Measurements from ENCODE around the gene PEX11G.

PEX11G gene

DNA sequence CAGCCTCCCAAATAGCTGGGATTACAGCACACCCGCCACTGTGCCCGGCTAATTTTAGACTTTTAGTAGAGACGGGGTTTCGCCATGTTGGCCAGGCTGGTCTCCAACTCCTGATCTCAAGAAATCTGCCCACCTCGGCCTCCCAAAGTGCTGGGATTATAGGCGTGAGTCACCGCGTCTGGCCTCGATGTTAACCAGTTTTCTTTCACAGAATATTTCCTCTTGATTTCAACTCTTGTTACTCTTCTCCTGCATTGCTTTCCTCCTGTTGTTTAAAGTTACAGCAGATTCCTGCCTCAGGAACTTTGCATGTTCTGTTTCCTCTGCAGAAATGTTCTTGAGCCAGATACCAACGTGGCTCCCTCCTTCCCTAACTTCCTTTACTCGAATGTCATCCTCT lies 3.7 kb upstream of the PEX11G start:
- DNase-seq (ENCODE audit: low spot score): no peak

DNA sequence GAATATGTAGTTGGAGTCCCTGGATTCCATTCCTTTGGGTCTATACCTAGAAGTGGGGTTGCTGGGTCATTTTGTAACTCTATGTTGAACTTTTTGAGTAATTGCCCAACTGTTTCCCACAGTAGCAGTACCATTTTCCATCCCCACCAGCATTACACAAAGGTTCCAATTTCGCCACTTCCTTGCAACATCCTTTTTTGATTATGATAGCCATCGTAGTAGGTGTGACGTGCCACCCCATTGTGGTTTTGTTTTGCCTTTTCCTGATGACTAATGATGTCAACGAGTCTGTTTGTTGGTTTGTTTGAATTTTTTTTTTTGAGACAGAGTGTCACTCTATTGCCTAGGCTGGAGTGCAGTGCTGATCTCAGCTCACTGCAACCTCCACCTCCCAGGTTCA lies 3.3 kb upstream of the PEX11G start:
- no peak for DNase-seq (ENCODE audit: low spot score)

DNA sequence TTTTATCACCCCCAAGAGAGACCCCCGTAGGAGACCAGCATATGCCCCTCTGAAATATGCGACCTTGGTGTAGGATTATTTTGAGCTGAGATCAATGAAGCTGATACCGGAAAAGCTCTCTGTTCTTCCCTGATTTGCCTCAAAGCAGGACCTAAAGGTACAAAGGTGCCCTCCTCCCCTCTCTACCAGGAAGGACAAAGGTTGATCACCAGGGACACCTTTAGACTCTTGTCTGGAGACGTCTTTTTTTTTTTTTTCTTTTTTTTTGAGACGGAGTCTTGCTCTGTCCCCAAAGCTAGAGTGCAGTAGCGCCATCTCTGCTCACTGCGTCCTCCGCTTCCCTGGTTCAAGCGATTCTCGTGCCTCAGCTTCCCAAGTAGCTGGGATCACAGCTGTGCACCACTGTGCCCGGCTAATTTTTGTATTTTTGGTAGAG lies 792 bp upstream of the PEX11G start:
- no peak for DNase-seq (ENCODE audit: low spot score)

DNA sequence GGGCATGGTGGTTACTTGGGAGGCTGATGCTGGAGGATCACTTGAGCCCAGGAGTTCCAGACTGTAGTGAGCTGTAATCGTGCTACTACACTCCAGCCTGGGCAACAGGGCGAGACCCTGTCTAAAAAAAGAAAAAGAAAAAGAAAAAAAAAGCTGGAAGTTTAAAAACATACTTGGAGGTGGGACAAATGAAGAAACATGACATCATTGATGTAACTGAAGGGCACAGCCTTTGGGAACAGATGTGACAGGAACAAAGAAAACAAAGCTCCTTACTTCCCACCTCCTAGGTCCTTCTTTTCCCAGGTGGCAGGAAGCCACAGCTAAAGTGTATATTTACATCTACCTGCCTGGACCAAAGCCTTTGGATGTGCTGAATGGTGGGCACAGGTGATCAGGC lies 1.9 kb downstream of the PEX11G start:
- no peak for DNase-seq (ENCODE audit: low spot score)

DNA sequence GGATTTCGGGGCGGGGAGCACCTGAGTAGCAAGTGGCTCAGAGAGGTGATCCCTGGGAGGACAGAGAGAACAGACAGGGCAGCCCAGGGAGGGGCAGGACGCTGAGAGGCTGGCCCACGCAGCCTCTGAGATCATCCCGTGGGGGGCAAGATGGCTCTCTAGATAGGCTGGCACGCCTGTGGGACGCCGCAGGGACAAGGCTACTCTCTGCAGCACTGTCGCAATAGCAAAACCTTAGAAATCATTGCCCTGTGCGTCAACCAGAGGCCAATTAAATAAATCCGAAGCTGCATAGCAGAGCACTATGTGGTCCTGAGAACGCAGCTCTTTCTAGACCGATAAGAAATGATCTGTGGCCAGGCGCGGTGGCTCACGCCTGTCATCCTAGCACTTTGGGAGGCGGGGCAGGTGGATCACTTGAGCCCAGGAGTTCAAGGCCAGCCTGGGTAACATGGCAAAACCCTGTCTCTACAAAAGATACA lies 5.1 kb downstream of the PEX11G start:
- DNase-seq (ENCODE audit: low spot score): no peak

DNA sequence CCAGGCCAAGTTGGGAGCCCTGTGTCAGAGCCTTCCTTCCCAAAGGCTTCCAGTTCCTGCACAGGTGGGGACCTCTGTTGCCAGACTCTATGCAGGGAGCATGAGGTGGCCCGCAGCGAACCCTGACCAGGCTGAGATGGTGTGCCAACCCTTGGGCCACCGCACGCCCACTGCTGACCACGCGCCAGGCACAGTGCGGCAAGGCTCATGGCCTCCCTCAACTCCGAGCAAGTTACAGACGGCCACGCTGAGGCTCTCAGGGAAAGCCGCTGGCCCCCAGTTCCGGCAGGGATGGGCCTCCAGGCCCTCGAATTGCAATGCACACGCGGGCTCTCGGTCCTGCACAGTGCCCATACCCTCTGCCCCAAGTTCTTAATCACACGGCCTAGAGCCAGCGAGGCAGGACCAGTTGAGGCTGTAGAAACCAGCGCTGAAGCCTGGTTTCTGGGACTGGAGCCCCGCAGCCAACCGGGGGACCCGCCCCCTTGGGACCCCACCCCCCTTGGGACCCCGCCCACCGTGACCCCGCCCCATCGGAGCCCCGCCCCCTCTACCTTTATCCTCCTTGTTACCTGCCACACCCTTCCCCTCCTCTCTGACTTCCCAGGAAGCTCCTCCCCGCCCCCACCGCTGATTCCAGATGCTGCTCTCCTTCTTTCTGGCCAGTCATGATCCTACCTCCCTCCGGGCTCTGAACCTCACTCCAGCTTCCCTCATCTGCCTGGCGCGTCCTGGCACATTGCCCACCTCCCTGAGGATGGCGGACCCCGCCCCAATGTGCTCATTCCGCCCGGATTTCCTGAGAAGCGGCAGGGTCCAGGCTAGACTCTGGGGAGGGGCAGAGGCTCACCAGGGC lies 6.0 kb downstream of the PEX11G start:
- DNase-seq (ENCODE audit: low spot score): no peak

DNA sequence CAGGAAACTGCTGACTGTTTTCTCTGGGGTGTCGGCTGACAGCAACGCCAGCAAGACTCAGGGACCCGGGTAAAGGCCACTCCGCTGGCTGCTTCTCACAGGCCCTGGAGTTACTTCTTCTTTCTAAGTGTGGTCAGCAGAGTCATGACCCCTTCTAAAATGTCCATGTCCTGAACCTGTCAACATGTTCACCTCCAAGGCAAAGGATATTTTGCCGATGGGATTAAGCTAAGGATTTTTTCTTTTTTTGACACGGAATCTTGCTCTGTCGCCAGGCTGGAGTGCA lies 7.9 kb downstream of the PEX11G start:
- DNase-seq (ENCODE audit: low spot score): no peak

DNA sequence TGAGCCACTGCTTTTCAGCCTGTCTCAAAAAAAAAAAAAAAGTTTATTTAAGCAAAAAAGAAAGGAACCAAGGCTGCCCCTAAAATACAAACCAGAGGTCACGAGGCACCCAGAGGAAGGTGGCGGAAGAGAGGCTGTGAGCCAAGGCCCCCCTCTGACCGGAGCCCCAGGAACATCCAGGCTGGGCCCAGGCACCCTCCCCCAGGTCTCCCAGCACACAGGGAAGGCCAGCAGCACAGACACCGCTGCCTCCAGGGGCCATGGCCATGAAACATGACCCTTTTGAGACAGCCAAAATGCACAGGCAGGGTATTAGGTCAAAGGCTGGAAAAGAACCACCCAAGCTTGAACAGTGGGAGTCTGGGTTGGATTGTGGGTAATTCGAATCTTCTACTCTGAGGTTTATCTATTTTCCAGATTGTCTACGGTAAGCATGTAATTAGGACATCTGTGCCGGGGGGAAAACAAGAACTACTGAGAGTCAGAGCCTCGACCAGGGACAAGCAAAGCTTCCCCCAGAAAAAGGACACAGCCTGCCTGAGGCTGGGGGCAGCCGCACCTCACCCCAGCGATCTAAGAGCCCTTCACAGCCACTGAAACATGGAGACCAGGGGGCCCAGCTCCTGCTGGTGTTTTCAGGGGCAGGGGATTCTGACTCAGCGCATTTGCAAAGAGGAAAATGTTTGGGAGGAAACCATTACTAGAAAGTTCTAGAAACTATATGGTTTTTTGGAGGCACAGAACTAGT lies 8.4 kb downstream of the PEX11G start:
- DNase-seq (ENCODE audit: low spot score): no peak

DNA sequence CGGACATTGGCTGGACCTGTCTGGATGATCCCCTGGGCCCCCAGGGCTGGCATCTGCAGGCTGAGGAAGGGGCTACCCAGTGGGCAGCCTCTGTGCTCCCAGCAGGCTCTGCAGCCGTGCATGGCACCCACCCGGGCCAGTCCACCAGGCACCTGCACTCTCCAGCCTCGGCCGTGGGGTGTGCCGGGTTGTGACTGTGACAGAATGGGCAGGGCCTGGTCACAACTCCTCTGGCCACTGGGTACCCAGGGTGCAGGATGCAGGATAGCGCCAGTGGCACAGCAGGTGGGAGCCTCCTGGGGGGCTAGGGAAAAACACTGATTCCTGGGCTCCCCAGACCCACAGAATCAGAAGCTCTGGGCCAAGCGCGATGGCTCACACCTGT lies 10.0 kb downstream of the PEX11G start:
- DNase-seq (ENCODE audit: low spot score): no peak

DNA sequence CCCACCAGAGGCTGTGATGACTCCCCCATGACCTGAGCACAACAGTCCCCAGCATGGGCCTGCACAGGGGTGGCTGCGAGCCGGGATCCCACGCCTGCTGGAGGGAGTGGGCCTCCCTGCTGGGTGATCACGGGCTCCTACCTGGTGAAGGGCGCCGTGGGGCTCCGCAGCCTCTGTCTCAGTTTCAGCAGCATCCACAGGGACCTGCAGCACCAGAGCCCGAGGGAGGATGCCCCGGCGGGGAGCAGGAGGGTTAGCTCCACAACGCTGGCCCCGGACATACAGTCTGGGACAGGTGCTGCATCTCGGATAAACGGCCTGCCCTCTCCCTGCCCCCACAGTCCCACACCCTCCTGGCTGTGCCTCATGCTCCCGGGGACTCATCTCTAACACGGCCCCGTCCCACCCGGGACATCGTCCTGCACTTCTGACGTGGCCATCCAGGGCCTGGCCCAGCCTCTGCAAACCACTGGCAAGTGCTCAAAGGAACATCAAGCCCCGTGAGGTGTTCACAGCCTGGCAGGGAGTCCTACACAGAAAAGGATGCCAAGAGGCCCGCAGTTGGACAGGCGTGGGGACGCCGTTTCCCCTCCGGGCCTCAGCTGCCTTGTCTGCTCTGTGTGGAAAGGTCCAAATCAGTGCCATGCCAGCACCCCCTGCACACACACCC lies 10.5 kb downstream of the PEX11G start:
- no peak for DNase-seq (ENCODE audit: low spot score)

DNA sequence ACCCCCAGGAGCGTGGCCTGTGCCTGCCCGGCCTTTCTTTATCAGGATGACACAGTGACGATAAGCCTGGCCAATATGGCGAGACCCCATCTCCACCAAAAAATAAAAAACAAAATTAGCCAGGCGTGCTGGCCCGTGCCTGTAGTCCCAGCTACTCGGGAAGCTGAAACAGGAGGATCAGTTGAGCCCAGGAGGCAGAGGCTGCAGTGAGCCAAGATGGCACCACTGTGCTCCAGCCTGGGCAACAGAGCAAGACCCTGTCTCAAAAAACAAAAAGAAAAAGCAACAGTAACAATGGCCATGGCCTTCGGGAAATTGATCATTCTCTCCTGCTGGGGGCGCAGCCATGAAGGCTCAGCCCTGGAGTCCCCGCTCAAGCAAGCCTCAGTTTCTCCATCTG lies 11.1 kb downstream of the PEX11G start:
- DNase-seq (ENCODE audit: low spot score): no peak

DNA sequence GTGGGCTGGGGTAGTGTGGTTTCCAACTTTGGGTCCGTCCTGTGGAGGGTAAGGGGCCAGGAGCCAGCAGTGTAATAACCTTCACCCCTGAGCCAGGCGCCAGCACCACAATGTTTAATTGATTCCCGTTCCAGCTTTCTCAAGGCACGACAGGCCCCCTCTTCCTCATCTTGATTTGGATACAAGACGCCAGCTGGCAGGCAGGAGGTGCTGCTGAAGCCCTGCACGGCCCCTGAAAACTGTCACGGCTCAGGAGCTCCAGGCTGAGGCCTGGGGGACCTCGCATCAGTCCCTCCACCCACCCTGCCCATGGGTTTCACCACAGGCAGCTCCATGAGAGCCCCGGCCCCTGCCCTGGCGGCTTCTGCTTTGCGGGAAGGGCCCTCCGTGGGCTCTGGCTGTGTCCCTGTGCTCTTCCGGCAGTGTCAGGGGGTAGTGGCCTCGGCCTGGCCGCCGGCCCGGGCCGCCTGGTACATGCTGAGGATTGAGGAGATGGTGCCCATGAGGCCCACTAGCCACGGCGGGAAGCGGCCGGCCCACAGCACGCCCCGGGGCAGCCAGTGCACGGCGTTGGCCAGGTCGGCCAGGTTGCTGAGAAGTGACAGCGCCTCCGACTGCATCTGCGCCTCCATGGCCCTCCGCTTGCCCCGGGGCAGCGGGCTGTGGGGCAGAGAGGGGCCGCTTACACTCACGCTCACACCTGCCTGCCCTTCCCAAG lies 11.9 kb downstream of the PEX11G start:
- no peak for DNase-seq (ENCODE audit: low spot score)

DNA sequence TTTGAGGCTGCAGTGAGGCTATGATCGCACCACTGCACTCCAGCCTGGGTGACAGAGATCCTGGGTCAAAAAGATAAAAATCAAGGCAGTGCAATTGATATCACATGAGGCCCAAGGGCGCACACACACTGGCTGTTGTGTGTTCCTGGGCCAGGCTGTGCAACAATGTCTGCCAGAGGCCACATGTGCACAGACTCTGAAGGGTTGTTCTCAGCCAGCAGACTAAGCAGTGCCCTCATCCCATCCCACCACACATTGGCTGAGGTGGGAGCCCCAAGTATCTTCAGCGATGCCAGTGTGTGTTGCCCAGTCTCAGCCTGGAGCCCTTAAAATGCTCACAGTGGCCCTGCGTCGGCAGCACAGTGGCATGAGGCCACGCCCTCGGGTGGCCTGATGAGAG lies 12.6 kb downstream of the PEX11G start:
- no peak for DNase-seq (ENCODE audit: low spot score)

DNA sequence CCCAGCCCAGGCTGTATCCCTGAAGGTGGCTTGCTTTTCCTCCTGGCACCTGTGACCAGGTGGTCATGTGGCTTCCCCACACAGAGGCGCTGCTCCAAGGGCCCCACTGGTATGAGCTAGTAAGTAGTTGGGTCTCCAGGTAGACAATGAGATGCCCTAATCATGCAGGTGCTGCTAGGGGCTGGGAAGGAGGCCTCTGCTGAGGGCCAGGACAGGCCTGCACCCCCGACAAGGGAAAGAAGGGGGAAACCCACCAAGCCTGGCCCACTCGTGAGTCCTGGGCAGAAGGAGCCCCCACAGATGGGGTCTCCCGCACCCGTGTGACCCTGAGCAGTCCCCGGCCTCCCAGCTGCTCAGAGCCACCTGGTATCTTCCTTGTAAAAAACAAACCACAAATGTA lies 13.2 kb downstream of the PEX11G start:
- DNase-seq (ENCODE audit: low spot score): no peak

DNA sequence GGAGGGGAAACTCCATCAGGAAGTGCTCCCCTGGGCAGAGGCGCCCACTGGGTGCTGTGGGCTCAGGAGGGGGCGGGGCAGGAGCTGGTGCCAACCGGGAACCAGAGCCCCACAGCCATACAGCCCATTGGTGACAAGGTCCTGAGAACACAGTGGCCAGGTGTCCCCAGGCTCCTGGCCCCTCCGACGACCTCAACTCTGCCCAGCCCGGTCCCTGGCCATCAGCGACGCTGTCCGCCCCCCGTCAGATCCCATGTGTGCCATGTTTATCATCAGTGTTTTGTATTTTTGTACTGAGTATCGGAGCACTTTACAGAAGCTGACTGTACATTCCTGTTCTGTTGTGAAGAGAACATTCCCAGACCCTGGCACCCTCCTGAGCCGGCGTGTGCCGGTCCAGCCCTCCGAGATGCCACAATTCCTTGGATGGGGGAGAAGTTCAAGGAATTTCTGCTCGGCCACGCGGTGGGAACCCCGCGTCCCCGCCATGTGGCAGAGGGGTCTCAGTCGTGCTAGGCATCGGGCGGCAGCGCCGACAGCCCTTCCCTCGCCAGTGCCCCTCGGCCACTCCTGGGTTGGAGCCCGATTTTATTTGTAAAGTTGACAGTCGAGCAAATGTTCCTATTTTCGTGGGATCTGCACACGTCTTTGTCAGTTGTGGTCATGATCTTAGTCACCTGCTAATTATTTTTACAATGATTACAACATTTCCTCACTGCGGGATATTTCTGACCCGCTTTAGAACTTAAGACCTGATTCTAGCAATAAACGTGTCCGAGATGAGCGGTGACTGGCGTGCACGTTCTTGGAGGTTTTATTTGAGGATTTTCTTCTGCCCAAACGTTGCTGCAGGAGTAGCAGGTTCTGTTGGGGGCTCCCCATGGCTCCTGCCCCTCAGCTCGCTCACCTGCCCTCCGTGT lies 16.9 kb downstream of the PEX11G start:
- DNase-seq (ENCODE audit: low spot score): no peak

DNA sequence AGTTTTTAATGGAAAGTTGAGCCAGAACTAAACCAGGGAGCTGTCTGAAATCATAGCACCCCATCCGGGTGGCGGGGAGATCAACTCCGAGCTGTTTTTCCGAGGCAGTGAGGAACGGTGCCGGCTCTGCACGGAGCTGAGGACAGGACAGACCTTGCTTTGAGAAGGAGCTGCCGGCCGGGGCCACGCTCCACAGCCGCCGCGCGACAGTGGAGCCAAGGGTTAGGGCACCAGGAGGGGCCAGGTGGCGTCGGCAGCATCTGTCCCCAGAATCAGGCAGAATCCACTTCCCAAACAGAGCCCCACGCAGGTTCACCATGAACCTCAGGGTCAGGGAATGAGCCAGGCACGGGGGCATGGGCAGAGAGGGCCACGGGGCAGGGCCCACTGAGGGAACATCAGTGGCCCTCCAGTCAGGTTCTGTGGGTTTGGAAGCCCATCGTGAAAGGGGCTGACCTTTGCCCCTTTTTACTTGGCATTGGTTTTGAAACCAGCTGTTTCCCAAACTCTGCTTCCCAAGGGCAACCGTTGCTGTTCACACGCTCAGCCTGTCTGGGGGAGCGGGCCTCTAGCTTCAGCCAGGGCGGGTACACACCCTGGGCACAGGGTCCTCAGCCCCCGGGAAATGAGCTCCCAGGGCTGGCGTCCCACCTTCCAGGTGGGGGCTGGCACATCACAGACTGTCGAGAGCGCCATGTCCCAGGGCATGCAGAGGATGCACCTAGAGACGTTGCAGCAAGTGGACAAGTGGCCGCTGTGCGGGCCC lies 18.1 kb downstream of the PEX11G start:
- DNase-seq (ENCODE audit: low spot score): no peak

DNA sequence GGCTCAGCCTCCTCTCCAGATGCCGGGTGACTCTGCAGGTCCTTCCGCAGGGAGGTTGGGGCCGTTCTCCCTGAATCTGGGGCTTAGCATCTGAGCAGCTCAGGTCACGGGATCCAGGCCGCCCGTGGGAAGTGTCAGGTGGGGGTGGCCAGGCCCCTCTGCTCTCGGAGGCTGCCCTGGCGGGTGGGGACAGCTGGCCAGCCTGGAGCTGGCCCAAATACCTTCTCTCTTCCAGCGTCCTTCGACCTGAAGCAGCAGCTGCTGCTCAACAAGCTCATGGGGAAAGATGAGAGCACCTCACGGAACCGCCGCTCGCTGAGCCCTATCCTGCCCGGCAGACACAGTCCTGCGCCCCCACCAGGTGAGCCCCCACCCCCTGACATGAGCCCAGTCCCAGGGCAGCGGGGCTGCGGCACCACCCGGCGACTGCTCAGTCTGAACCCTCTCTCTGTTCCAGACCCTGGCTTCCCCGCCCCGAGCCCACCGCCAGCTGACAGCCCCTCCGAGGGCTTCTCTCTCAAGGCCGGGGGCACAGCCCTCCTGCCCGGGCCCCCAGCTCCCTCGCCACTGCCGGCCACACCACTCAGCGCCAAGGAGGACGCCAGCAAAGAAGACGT lies 19.1 kb downstream of the PEX11G start:
- DNase-seq (ENCODE audit: low spot score): no peak

DNA sequence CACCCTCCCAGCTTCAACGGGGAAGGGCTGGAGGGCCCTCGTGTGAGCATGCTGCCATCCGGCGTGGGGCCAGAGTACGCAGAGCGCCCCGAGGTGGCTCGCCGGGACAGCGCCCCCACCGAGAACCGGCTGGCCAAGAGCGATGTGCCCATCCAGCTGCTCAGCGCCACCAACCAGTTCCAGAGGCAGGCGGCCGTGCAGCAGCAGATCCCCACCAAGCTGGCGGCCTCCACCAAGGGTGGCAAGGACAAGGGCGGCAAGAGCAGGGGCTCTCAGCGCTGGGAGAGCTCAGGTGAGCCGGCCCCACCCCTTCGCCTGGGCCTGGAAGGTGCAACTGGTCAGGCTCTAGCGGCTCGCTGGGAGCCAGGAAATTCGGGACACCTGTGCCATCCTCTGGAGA lies 20.0 kb downstream of the PEX11G start:
- no peak for DNase-seq (ENCODE audit: low spot score)

DNA sequence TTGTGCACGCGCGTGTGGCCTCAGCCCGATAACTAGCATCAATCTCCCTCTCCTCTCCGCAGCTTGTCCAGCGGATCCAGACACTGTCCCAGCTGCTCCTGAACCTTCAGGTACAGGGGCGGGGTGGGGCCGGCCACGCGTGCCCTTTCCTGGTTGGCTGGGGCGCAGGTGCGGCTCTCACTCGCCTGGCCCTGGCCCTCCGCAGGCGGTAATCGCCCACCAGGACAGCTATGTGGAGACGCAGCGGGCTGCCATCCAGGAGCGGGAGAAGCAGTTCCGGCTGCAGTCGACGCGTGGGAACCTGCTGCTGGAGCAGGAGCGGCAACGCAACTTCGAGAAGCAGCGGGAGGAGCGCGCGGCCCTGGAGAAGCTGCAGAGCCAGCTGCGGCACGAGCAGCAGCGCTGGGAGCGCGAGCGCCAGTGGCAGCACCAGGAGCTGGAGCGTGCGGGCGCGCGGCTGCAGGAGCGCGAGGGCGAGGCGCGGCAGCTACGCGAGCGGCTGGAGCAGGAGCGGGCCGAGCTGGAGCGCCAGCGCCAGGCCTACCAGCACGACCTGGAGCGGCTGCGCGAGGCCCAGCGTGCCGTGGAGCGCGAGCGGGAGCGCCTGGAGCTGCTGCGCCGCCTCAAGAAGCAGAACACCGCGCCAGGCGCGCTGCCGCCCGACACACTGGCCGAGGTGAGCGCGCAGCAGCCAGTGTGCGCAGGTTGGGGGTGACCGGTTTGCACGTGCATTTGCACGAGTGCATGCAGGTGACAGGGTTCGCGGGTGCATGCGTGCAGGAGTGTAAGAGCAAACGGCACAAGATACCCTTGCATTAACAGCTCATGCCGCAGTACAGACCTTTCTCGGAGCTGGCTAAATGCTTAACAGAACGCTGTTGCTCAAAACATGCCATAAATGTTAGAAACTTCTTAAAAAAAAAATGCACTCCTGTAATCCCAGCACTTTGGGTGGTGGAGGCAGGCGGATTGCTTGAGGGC lies 21.5 kb downstream of the PEX11G start:
- no peak for DNase-seq (ENCODE audit: low spot score)

Data from CD4-positive, alpha-beta T cell treated with Interleukin-6 at 100 ng/mL for 8 hours (primary cell).